Hematopoietic multipotent progenitor cell treated with erythropoietin and hydrocortisone succinate and interleukin-3 and kit ligand, for 4 days (in vitro differentiated cells): ENCODE measurements around the gene EXOC2.
"Not testable (repeated sequence)": the region's sequence is repeated elsewhere in the genome, so short reads cannot be mapped to it uniquely, and the experiment has no call there.

ENCODE experiments used
- DNase-seq: peaks from one replicate; pipeline ENCODE4 v3.0.0-alpha.2; 2015

EXOC2 gene

DNA sequence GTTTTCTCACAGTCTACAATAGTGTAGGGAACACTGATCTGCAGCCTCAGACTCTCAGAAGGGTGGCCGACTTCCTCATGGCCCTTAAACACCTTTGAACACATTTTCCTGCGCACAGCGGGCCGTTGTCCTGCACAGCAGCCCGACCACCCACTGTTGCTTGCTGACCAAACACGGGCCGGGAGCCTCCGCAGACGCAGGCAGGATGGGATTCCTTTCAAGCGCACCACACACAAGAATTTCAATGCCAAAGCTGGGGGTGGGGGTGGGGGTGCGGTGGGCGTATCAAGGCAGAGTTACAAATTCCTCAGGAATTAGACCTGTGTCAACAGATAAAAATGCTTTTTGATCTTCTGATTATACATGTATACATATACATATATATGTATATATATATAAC, 110.6 kb downstream of the EXOC2 start:
- no peak for DNase-seq

DNA sequence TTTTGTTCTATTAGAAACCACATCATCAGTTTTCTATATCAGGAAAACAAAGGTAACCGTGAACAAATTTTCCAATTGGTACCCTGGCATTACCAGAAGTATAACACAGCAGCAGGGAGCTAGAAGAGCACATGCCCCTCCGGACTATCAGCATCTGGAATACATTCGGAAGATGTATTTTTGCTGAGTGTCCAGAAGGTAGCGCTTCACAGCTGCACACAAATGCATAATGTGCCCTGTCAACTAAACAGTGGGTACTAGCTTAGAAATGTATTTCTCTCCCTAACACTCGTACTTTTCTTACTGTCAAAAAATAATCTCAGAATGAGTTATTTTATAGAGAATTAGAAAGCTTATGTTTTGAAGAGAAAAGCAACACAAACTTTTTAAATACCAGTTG, 113.6 kb downstream of the EXOC2 start:
- peak; percentile 22 for DNase-seq

DNA sequence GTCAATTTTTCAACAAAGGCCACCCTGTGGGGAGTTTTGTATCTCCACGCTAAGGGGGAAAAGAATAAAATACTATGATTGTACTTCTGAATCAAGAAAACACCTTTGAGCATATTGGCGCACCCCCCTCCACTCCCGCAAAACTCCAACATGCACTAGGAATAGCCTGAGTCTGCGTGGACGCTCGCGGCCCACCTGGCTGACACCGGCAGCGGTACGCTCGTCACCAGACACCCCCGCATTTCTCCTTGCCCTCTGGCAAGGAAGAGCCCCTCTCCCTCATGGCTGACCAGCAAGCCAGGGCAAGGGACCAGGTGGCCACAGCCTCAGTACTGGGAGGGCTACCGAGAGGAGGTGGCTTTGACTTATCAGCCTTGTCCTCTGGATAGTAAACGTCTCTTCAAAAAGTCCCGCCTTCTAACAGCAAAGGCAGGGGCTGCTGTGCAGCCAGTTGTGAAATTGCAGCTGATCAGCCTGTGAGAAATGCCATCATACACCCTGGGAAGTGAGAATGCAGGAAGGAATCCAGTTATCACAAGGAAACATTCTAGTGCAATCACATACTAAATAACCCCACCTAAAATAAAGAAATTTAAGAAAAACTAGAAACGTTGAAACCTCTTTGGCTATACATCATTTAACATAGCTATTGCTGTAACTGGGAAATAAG, 120.2 kb downstream of the EXOC2 start:
- DNase-seq = no peak

DNA sequence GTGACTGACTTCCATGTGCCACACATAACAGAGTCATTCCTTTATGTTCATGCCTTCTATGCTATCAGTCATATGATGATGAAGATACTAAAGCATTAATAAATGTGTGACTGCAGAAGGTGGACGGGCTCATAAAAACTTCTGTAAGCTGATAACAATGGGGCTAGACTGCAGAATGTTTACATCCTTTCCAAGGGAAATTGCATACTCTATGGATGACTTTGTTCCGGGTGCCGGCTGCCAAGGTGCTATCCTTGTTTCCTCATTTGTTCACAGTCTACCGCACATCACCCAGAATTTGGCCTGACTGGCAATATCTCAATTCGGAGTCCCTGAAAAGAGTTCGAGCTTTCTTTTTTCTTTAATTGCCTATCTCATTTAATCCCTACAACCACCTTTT, 121.0 kb downstream of the EXOC2 start:
- DNase-seq = no peak

DNA sequence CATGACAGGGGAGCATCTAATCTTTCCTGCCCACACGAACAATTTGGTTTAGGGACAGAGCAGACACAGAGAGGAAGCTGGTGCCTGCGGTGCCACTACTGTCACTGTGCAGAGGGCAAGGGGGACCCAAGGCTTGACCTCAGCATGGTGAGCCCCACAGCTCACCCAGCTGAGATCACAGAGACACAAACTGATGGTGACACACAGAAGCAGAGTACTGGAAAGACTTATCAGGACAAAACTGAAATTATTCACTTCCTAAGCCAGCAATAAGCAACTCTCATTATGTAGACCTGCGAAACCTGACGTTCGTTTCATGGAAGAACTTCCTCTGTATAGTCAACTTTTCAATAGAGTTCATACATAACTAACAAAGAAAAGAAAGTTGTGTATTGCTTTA, 122.1 kb downstream of the EXOC2 start:
- DNase-seq = no peak

DNA sequence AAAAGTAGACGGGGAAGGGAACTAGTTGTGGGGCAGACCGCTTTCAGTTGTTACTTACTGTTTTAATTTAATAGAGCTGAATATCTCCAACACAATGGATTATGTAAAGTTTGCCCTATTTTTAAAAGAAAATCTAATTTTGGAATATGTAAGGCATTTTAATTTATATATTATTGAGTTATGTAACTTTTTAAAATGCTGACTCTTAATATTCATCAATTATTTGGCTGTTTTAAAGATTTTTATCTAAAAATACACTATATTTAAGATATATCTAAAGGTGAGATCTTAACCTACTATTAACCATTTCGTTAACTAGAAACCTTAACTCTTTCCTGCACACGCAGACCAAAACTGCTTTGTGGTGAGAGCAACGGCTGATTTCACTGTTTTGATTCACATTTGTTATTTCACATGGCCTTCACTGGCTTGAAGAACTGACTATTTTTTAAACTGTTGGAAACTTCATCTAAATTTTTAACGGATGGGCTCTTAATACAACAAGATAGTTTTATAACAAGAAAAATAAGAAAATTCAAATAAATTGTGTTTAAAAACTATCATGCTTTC, 123.9 kb downstream of the EXOC2 start:
- no peak for DNase-seq

DNA sequence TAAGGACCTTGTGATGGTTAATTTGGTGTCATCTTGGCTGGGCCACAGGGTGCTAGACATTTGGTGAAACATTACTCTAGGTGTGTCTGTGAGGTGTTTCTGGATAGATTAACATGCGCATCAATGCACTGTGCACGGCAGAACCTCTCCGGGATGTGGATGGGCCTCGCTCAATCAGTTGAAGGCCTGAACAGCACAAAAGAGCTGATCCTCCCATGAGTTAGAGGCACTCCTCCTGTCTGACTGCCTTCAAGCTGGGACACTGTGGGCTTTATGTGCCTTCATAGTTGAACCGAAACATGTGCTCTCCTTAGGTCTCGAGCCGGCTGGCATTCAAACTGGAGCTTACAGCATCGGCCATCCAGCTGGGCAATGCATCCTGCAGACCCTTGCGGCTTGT, 124.9 kb downstream of the EXOC2 start:
- DNase-seq = no peak

DNA sequence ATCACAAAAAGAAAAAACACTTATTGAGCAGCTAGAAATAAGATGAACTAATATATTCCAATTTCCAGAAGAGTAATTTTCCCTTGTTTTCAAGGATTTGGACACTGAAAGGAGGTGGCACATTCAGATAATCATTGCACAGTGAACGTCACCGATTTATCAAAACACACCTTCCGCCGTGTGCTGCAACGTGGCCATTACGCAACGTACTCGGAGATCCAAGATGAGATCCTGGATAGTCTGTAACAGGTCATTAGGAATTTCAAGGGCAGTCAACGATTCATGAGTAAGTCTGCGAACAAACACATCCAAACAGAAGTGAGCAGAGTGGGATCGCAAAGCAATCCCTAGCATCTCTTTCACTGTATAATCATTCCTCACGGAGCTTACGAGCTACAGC, 129.1 kb downstream of the EXOC2 start:
- no peak for DNase-seq

DNA sequence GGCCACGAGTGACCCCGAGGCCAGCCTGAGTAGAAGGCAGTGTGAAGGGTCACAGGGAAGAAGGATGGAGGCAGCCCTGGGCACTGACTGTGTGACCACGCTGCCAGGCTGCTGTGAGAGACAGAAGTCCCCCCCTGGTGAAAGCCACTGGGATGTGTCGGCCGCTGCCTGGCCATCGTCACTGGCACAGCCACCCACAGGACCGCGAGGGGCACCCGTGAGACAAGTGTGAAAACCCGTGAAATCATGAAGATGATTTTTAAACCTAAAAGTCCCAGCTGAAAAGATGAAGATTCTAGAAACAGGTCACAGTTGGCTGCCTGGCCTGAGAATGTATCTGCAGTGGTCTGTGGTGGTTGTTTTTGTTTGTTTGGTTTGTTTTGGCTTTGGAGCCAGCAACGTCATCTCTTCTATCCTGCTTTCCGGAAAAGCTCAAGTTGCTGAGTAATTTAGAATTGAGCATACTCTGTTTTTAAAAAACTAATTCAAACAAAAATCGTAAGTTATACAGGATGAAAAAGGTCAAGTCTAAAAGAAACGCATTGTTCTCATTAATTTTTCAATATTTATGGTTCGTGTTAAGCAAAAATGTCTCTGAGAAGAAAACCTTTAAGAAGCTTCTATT, 130.8 kb downstream of the EXOC2 start:
- no peak for DNase-seq

DNA sequence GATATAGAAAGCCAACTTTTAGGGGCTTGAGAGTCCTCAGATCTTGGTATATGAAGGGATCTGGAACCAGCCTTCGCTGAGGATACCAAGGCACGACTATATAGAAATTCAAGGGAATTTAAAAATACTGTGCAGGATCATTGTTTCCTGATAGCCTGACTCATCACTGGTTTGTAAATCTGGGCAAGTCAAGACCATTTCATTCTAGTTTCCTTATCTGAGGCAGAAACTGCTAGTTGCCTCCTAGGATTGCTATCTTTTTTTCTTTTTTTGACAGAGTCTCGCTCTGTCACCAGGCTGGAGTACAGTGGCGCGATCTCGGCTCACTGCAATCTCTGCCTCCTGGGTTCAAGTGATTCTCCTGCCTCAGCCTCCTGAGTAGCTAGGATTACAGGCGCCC, 131.6 kb downstream of the EXOC2 start:
- DNase-seq = not testable (repeated sequence)

DNA sequence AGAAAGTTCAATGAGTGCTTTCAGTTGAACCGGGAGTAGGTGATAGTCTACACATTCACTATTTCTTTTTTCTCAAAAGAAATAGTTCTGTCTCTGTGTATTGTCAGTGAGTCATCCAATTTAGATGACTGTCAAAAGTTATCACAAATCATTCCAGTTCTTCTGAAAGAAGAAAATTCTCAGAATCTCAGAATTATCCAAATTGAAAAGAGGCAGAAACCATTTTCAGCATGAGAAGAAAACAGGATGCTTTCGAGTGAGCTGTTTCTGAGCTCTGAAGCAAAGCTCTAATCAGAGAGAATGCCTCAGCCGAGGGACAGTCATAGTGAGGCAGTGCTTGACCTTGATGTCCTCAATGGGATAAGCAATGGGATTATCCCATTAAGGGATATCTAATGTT, 134.0 kb downstream of the EXOC2 start:
- no peak for DNase-seq

DNA sequence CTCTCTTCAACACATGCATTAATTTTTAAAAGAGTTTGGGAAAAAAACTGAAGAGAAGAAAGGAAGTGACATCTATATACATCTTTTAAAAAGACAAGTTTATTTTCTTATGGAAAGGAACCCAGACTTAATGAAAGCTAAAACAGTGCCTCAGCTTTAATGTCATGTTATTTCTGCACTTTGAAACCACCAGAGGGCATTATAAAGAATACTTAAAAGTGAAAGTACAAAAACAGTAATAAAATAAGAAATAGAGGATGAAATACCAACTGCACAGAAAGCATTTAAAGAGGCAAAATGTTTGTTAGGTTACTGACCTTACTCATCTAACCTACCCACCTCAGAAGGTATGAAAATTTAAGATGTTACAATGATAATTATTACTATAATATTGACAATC, 134.8 kb downstream of the EXOC2 start:
- peak; percentile 36 for DNase-seq

DNA sequence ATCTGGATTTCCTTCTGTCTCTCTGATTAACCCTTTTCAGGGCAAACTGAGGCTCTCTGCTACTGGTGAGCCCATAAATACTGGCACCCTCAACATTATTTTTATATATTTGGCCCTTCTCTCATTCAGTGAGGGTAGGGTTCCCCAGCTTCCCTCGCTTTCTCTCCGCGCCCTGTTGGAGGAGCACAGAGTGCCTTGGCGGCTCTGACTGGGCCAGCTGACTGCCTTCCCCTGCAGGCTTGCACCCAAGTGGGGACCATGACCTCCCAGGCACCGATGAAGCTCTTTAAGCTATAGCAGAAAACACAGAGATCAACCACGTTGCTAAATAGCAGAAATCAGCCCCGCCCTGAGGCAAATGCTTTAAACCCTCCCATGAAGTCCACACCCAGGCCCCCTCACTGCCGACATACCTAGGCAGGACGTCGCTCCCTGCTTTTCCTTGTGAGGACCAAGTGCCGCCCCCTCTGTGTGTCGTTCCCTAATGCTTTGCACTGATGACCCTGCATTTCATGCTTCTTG, 141.0 kb downstream of the EXOC2 start:
- DNase-seq = no peak

DNA sequence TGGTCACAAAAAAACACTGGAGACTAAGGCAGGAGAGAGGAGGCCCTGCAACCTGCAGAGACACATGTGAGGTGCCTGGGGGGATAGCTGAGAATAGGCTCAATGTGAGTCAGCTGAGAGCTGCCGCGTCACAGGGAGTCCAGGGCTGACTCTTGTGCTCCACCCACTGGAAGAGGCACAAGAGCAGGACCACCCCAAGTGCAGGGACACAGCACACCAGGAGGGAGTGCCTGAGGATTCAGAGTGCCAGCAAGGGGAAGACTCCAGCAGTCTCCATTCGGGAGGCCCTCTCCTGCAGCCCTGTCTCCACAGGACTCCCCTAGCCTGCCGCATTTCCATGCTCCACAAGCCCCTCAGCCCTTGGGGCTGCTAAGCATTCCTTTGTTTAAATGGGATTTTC, 141.5 kb downstream of the EXOC2 start:
- DNase-seq = peak; percentile 46

DNA sequence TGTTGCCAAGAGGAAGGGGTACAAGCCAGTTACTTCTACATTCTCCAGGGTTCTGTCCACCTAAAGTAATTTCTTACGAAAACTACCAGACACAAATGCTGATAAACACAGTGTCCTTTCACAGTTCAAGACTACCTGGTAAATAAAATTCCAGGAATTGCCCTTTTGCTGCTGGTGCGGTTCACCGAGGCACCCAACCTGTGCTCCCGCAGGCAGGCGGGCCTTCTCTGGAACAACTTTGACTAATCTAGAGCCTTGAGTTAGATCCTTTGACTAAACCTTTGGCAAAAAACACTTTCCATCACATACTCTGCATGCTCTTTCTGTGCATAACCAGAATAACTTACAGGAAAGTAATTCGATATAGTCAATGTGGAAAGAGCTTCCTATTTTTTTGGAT, 143.0 kb downstream of the EXOC2 start:
- no peak for DNase-seq

DNA sequence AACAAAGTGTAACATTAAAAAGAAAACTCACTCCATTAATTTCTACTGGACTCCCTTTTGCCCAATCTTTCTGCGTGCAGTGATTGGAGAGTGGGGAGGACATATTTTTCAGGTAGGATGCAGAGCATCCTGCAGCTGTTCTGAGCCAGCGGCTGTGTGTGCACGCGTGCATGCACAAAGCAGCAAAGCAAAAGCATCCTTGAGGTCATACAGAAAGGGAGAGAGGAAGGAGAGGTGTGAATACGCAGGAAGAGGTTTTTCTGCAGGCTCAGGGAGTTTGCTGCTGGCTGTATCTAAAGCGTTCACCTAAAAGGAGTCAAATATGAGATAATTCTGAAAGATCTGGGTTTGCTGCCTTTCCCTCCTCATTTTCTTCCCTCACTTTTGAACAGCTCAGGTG, 144.4 kb downstream of the EXOC2 start:
- DNase-seq = no peak

DNA sequence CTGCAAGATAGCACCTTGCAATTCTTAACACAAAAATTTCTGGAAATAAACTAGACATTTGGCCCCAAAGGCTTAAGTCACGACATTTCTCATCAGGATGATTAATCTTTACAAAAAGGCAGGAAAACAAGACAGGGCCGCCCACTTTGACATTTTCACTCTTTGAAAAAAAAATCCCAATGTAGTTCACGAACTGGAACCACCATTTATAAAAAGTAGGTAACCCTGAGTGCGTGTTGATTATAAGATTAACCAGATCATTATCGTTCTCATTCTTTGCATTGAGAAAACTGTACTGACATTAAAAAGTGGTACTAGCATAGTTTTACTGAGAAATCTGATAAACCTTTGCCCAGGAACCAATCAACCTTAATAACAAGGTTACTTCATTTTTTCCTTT, 144.8 kb downstream of the EXOC2 start:
- DNase-seq = no peak

DNA sequence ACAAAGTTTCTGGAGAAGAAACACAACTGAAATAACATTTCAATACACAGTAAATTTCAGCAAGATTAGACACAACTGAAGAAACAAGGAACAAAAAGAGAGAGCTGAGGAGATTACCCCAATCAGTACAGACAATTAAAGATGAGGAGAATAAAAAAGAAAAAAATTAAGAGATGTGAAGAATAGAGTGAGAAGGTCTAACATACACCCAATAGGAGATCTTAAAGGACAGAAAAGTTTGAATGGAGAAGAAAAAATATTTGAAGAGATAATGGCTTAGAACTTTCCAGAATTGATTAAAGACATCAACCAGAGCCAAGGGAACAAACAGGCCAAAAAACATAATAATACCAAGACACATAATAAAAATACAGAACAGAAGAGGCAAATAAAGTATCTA, 152.4 kb downstream of the EXOC2 start:
- no peak for DNase-seq

DNA sequence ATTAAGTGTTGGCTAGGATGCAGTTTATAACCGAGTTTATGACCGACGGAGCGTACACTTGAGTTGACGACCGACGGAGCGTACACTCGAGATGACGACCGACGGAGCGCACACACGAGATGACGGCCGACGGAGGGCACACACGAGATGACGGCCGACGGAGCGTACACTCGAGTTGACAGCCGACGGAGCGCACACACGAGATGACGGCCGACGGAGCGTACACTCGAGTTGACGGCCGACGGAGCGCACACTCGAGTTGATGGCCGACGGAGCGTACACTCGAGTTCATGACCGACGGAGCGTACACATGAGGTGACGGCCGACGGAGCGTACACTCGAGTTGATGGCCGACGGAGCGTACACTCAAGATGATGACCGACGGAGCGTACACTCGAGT, 155.8 kb downstream of the EXOC2 start:
- no peak for DNase-seq

DNA sequence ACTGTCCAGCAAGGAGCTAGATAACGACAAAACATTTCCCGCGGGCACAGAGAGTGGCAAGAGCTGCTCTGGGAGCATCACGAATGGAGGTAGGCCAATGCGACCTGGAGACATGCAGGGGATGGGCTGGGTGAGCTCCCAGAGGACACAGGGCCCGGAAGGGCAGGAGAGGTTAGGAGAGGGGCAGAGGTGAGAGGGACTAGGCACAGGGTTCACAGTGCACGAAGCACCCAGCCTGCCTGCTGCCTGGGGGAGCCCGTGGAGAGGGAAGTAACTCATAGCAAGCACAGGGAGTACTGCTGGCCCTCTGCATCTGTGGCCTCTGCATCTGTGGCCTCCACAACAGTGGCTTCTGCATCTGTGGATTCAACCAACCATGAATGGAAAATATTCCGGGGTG, 162.5 kb downstream of the EXOC2 start:
- no peak for DNase-seq

DNA sequence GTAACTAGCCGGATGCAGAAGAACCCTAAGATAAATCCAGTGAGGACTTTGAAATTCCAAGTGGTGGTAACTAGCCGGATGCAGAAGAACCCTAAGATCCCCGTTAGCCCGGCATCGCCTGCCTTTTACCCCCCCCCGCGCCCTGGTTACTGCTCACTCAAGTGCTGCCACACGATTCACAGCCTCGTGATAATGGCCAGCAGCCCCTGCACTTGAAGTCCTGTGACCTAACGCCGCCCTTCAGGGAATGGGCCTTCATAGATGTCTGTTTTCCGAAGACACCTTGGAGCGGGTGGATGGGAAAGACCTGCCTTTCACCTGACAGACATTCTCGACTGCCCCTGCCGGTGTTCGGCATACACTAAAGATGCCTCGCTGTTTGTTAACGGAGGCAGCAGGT, 163.9 kb downstream of the EXOC2 start:
- DNase-seq = no peak

DNA sequence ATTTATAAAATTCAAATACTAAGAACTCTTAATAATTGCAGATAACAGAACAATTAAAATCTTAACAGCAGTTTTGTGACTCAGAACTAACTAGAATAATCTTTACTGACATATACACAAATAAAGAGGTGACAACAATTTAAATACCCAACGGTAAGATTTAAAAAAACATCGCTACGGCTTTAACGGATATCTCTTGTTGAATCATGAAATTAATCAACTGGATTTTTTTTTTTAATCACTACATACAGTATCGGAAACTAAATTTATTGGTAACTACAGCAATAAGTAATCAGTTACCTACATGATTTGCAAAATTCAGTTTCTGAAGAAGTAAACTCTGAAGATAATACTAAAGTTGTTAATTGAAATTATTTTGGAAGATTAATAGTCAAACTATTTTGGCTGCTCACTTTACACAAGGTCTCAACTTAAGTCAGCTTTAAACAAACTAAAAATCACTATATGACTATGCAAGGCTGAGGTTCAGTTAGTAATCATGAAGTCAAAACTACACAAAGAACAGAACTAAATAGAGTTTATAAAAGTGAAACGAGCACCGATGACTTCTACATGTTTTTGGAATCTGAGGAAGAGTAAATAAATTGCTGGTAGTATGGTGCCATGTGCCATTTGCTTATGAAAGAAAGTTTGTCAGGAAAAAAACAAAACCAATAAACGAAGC, 164.8 kb downstream of the EXOC2 start:
- DNase-seq = no peak

DNA sequence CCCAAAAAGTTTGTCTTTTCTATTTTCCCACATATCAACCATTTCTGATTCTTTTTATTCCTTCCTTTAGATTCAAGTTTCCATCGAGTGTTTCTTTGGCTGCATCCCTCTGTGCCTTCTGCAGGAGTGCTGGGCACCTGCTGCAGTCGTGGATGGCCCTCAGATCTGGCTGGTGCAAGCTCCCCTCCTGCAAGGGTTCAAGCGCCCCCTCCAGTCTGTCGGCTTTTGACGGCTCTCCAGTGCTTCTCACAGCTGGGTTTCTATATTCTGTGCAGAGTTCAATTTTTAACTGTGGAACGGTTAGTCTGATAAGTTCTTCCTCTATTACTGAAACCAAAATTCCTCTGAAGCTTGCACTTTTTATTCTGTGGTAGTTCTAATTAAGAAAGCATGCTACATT, 168.1 kb downstream of the EXOC2 start:
- DNase-seq = peak; percentile 11

DNA sequence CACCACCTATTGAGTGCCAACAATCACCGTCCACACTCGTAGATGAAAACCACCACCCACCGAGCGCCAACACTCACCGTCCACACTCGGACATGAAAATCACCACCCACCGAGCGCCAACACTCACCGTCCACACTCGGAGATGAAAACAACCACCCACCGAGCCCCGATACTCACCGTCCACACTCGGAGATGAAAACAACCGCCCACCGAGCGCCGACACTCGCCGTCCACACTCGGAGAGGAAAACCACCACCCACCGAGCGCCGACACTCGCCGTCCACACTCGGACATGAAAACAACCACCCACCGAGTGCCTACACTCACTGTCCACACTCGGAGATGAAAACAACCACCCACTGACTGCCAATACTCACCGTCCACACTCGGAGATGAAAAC, 172.1 kb downstream of the EXOC2 start:
- DNase-seq = no peak
